HepG2 (cell line): Measurements from ENCODE around the gene KIF3C. TPM values are rescaled to one million over a fixed set of nuclear protein-coding genes. Genes with fewer than 3 reads are reported as not detected.

Experiments
- ATAC-seq: fragments of 200-7000 bp; cut with Tn5 transposase; 3 replicates; pipeline ENCODE4 v1.9.1; 2020; ENCODE audit warnings: mild to moderate bottlenecking, moderate library complexity
- BruUV-seq: library from RNA; stranded (reverse); fragments of 400-500 nt; replicated peaks from 2 replicates; lab custom pipeline; 2021; lab: Mats Ljungman, UMichigan
- CTCF ChIA-PET: fragments of 300-600 bp; formaldehyde crosslinking; extraction: SDS; loops from one replicate; lab custom pipeline; 2021; ENCODE audit warnings: low total read pairs, inconsistent platforms, low intra/inter-chr PET ratio; lab: Yijun Ruan, JAX
- POLR2A ChIA-PET: fragments of 350-600 bp; sonication (Branson Sonifier 250); formaldehyde crosslinking; loops from one replicate; lab custom pipeline; 2020; ENCODE audit warnings: antibody characterized with exemption, inconsistent platforms; lab: Yijun Ruan, JAX
- DNase-seq: peaks from one replicate; pipeline ENCODE4 v3.0.0-alpha.2; 2015; ENCODE audit warnings: low spot score
- FAIRE-seq: peaks from 3 replicates; lab custom pipeline; 2011; peaks lifted over from hg19 to GRCh38; lab: Jason Lieb, UNC
- H2AFZ ChIP-seq: one replicate; pipeline ENCODE4 v1.6.1; 2011; ENCODE audit warnings: low read length, inconsistent platforms
- H3K27ac ChIP-seq: fragments of 300-600 bp; 3 replicates; pipeline ENCODE4 v1.8.0; 2011; ENCODE audit warnings: mixed run types, mild to moderate bottlenecking, mixed read lengths, low read length, inconsistent platforms; ENCODE audit not compliant: insufficient read depth; ENCODE audit errors: extremely low read length
- H3K27me3 ChIP-seq, 2 experiments: fragments of 200-600 bp in 1 of 2; 2 replicates in 1 of 2; 3 replicates in 1 of 2; pipeline versions ENCODE4 v1.6.0 to v1.8.0; 2011; ENCODE audit warnings: low read length in 2 of 2, mild to moderate bottlenecking in 2 of 2, moderate library complexity in 2 of 2, inconsistent platforms in 1 of 2; ENCODE audit not compliant: insufficient read depth in 2 of 2, control insufficient read depth in 1 of 2
- H3K36me3 ChIP-seq, 2 experiments: fragments of 200-600 bp in 1 of 2; replicated peaks in 1 of 2; 2 replicates in 1 of 2; 3 replicates in 1 of 2; pipeline versions ENCODE4 v1.5.1 to v1.8.0; 2011; ENCODE audit warnings: low read length in 2 of 2, inconsistent platforms in 1 of 2; ENCODE audit not compliant: insufficient read depth in 2 of 2, control insufficient read depth in 1 of 2
- H3K4me1 ChIP-seq: 2 replicates; pipeline ENCODE4 v1.5.1; 2012; ENCODE audit warnings: low read length, inconsistent platforms; ENCODE audit not compliant: insufficient read depth
- H3K4me2 ChIP-seq: 2 replicates; pipeline ENCODE4 v1.6.0; 2011; ENCODE audit warnings: low read depth, low read length, inconsistent platforms
- H3K4me3 ChIP-seq, 3 experiments: fragments of 200-600 bp in 1 of 3; sonication (generic), shearing (Covaris generic) in 1 of 3; replicated peaks in 1 of 3; 2 replicates each; pipeline ENCODE4 v1.5.1; 2011 to 2016; ENCODE audit warnings: low read length in 3 of 3, inconsistent platforms in 2 of 3, low read depth in 2 of 3, mild to moderate bottlenecking in 2 of 3, control low read depth in 1 of 3, mixed read lengths in 1 of 3; ENCODE audit not compliant: insufficient read depth in 1 of 3
- H3K79me2 ChIP-seq: one replicate; pipeline ENCODE4 v1.6.1; 2011; ENCODE audit warnings: low read length, inconsistent platforms; ENCODE audit not compliant: insufficient read depth
- H3K9ac ChIP-seq: 2 replicates; pipeline ENCODE4 v1.6.0; 2011; ENCODE audit warnings: mild to moderate bottlenecking, low read depth, low read length, inconsistent platforms; ENCODE audit not compliant: insufficient read depth
- H3K9me3 ChIP-seq: 2 replicates; pipeline ENCODE4 v1.5.1; 2012; ENCODE audit warnings: mild to moderate bottlenecking, low read length
- H4K20me1 ChIP-seq: 2 replicates; pipeline ENCODE4 v1.6.0; 2011; ENCODE audit warnings: inconsistent platforms, mild to moderate bottlenecking, low read length, moderate library complexity; ENCODE audit not compliant: insufficient read depth
- HBP1 ChIP-seq: IDR thresholded peaks from 2 replicates; pipeline ENCODE4 v1.6.1; 2016; ENCODE audit warnings: low read depth, control low read depth
- HNF4A ChIP-seq: sonication (generic); formaldehyde crosslinking; IDR thresholded peaks from 2 replicates; pipeline ENCODE4 v1.4.0; 2020; ENCODE audit warnings: missing genetic modification reagents
- HNRNPK ChIP-seq: fragments of 200-400 bp; formaldehyde crosslinking; IDR thresholded peaks from 2 replicates; pipeline ENCODE4 v1.6.1; 2018; ENCODE audit warnings: low read length, low read depth, moderate library complexity, mild to moderate bottlenecking; ENCODE audit not compliant: poor library complexity, severe bottlenecking
- KLF15 ChIP-seq: sonication (generic); formaldehyde crosslinking; IDR thresholded peaks from 2 replicates; pipeline ENCODE4 v1.8.1; 2023; ENCODE audit warnings: borderline replicate concordance, mild to moderate bottlenecking, inconsistent platforms, missing genetic modification reagents, mixed read lengths
- MAZ ChIP-seq, 2 experiments: sonication (generic) in 1 of 2; formaldehyde crosslinking in 1 of 2; IDR thresholded peaks; 2 replicates each; pipeline versions ENCODE4 v1.5.0 to v1.6.1; 2012 to 2020; ENCODE audit warnings: low read depth in 2 of 2, mild to moderate bottlenecking in 2 of 2, borderline replicate concordance in 1 of 2, improper control_type of control experiment in 1 of 2, low read length in 1 of 2, missing genetic modification reagents in 1 of 2, moderate library complexity in 1 of 2
- MIER2 ChIP-seq: IDR thresholded peaks from 2 replicates; pipeline ENCODE4 v1.6.1; 2016; ENCODE audit warnings: missing biosample characterization, missing genetic modification reagents
- TEAD3 ChIP-seq: optimal IDR thresholded peaks from 2 replicates; pipeline ENCODE3; 2016; ENCODE audit warnings: borderline replicate concordance
- TRAFD1 ChIP-seq: sonication (generic); formaldehyde crosslinking; IDR thresholded peaks from 2 replicates; pipeline ENCODE4 v1.5.1; 2020; ENCODE audit warnings: missing genetic modification reagents, mild to moderate bottlenecking, borderline replicate concordance
- ZBTB38 ChIP-seq: sonication (generic); formaldehyde crosslinking; IDR thresholded peaks from 2 replicates; pipeline ENCODE4 v1.5.1; 2020; ENCODE audit warnings: mild to moderate bottlenecking, missing genetic modification reagents
- ZNF121 ChIP-seq: sonication (generic); formaldehyde crosslinking; IDR thresholded peaks from 2 replicates; pipeline ENCODE4 v1.5.0; 2020; ENCODE audit warnings: mild to moderate bottlenecking, missing genetic modification reagents
- ZNF354B ChIP-seq: sonication (generic); formaldehyde crosslinking; IDR thresholded peaks from 2 replicates; pipeline ENCODE4 v1.8.0; 2022; ENCODE audit warnings: mild to moderate bottlenecking, missing genetic modification reagents
- ZNF619 ChIP-seq: sonication (generic); formaldehyde crosslinking; IDR thresholded peaks from 2 replicates; pipeline ENCODE4 v1.4.0; 2020; ENCODE audit warnings: mild to moderate bottlenecking, missing genetic modification reagents
- ZNF879 ChIP-seq: sonication (generic); formaldehyde crosslinking; IDR thresholded peaks from 2 replicates; pipeline ENCODE4 v1.8.1; 2023; ENCODE audit warnings: missing genetic modification reagents
- WGBS: methylation state at CpG from one replicate; pipeline ENCODE4 v1.1.6; 2017; ENCODE audit warnings: low lambda C conversion rate; 5-methylcytosine and 5-hydroxymethylcytosine counted together
- in situ Hi-C: cut with HindIII; loops from 2 replicates; pipeline ENCODE4 v1.10.0; 2017; ENCODE audit warnings: low pct_unique_long_range_greater_than_20kb; ENCODE audit not compliant: extremely low pct_ligation_motif_present
- intact Hi-C: fragments of 100-400 bp; cut with micrococcal nuclease; formaldehyde crosslinking; loops from one replicate; pipeline ENCODE4 v1.10.0; 2022; ENCODE audit not compliant: unreplicated experiment
- polyA plus RNA-seq, 8 experiments: library from polyadenylated mRNA; depleted of rRNA in 3 of 8; stranded (reverse) in 7 of 8; unstranded in 1 of 8; fragments of >200 nt; fragmentation: Illumina TruSeq in 4 of 8; extraction: Trizol in 4 of 8; gene quantifications; 2 replicates each; pipeline versions ENCODE4 v1.2.1 to v1.2.3, GENCODE V29; 2011 to 2016; ENCODE audit warnings: low read depth in 4 of 8, missing spikeins in 1 of 8, mixed read lengths in 1 of 8; ENCODE audit not compliant: insufficient read depth in 1 of 8
- total RNA-seq, 5 experiments: library from RNA; depleted of rRNA; stranded (reverse); fragments of >200 nt; fragmentation: Illumina TruSeq; extraction: Trizol; gene quantifications; 2 replicates each; pipeline ENCODE4 v1.2.3, GENCODE V29; 2016; ENCODE audit warnings: low read depth in 1 of 5

Gene KIF3C
- total and polyA plus RNA-seq, 2 of the 13 experiments (the other 11 are each of a cell fraction or from before 2014, with no cell fraction given) = 3.6 to 4.9 TPM

- intact Hi-C loops = no loop called here
- Histone ChIP-seq H3K4me1 (peaks cover 35% of the 10 kb centered on the region), H3K9me3 (no peaks in the 10 kb centered on the region), H4K20me1 (no peaks in the 10 kb centered on the region), H3K79me2 (no peaks in the 10 kb centered on the region), H3K4me2 (no peak overlapping the region)
- no peak for DNase-seq
- POLR2A ChIA-PET = no interaction called here
- TF ChIP-seq HNF4A (CRISPR knock-in tag) (0 out of 2 replicates have a peak, but pooled peaks have one; percentile 10), ZNF121 (peak; percentile 92), TEAD3 (peak; percentile 22), ZNF879 (CRISPR knock-in tag) (no peak)
- TF ChIP-seq, all 625 proteins: peak for 3
- 86% methylated on average over 4 of the region's 4 CpGs for WGBS
- Histone ChIP-seq H3K36me3 (no peaks in the 10 kb centered on the region), H3K9ac (no peak overlapping the region), H3K27ac (no peak overlapping the region), H3K27me3 (no peaks in the 10 kb centered on the region), H3K4me3 (no peak overlapping the region), H2AFZ (no peak overlapping the region)
- ATAC-seq (no peak), FAIRE-seq (no peak)
- BruUV-seq = no TSS peak
- CTCF ChIA-PET = no interaction called here
- in situ Hi-C loops = no loop called here
These were observed 41.3 kb downstream of the KIF3C start for GRCh38 chr2:25941042-25941441.

- CTCF ChIA-PET = interaction anchor here (1.0 kb wide), 1 partner anchor 87 kb away, joined by 3 read pairs; no protein-coding TSS in a partner anchor
- no peak overlapping the region; the same call in 1 of the 2 replicates for H3K9ac ChIP-seq
- intact Hi-C loops = no loop called here
- DNase-seq (no peak), ATAC-seq (peak; percentile 58), FAIRE-seq (no peak)
- no TSS peak for BruUV-seq
- H4K20me1 ChIP-seq = no peaks in the 10 kb centered on the region
- no peaks in the 10 kb centered on the region for H3K27me3 ChIP-seq
- H3K36me3 ChIP-seq = no peaks in the 10 kb centered on the region
- POLR2A ChIA-PET = interaction anchor here (1.0 to 1.4 kb wide), 3 partner anchors 8 to 60 kb away, joined by 3 to 6 read pairs (median 3); no protein-coding TSS in a partner anchor
- H3K27ac ChIP-seq = no peak overlapping the region
- WGBS = 57% methylated on average over 8 of the region's 8 CpGs
- no peak overlapping the region for H3K4me3 ChIP-seq
- H3K4me1 ChIP-seq = peaks cover 35% of the 10 kb centered on the region
- H3K4me2 ChIP-seq = peak overlapping the region; percentile 37
- peak overlapping the region; percentile 55 for H2AFZ ChIP-seq
- no peaks in the 10 kb centered on the region for H3K9me3 ChIP-seq
- in situ Hi-C loops = no loop called here
- H3K79me2 ChIP-seq = no peaks in the 10 kb centered on the region
- TF ChIP-seq HNRNPK = no peak
- 0 out of 2 replicates have a peak, but pooled peaks have one; percentile 54 for TF ChIP-seq TRAFD1 (CRISPR knock-in tag)
- no peak for TF ChIP-seq ZNF354B (CRISPR knock-in tag)
- TF ChIP-seq MAZ (IDR thresholded peaks at IDR 0.05; ENCODE audit: borderline replicate concordance, low read depth, low read length) = no peak
- no peak for TF ChIP-seq MAZ (CRISPR knock-in tag; IDR thresholded peaks at IDR 0.05; ENCODE audit: low read depth)
- no peak for TF ChIP-seq MIER2 (CRISPR knock-in tag)
- no peak for TF ChIP-seq KLF15
- no peak for TF ChIP-seq ZNF619 (CRISPR knock-in tag)
- TF ChIP-seq ZBTB38 = 0 out of 2 replicates have a peak, but pooled peaks have one; percentile 34
- TF ChIP-seq HNF4A (CRISPR knock-in tag) = peak; percentile 51; the same call in 1 of the 2 replicates
- TF ChIP-seq HBP1 (CRISPR knock-in tag) = no peak
These were observed 43.0 kb downstream of the KIF3C start for GRCh38 chr2:25939257-25939668.
